Measurements from ENCODE around the gene PSMG3. TPM values are rescaled to one million over a fixed set of nuclear protein-coding genes. Genes with fewer than 3 reads are reported as not detected.

Gene PSMG3
- total RNA-seq, 4 donors from 2014 or later, result 13.5 to 39.7 (median 31.5) TPM

- no peak for TF ChIP-seq CTCF (IDR thresholded peaks at IDR 0.05; ENCODE audit: low read depth)
These were observed 44.4 kb downstream of the PSMG3 start for GRCh38 chr7:1525409-1525808.

- TF ChIP-seq CTCF (IDR thresholded peaks at IDR 0.05; ENCODE audit: low read depth), result no peak
These were observed 46.0 kb downstream of the PSMG3 start for GRCh38 chr7:1523844-1524243.

- TF ChIP-seq CTCF (IDR thresholded peaks at IDR 0.05; ENCODE audit: low read depth), result no peak
These were observed 46.6 kb downstream of the PSMG3 start for GRCh38 chr7:1523208-1523607.

GRCh38 chr7:1521456-1521855 is 48.4 kb downstream of the PSMG3 start:
- TF ChIP-seq CTCF (IDR thresholded peaks at IDR 0.05; ENCODE audit: low read depth), result no peak

DNA sequence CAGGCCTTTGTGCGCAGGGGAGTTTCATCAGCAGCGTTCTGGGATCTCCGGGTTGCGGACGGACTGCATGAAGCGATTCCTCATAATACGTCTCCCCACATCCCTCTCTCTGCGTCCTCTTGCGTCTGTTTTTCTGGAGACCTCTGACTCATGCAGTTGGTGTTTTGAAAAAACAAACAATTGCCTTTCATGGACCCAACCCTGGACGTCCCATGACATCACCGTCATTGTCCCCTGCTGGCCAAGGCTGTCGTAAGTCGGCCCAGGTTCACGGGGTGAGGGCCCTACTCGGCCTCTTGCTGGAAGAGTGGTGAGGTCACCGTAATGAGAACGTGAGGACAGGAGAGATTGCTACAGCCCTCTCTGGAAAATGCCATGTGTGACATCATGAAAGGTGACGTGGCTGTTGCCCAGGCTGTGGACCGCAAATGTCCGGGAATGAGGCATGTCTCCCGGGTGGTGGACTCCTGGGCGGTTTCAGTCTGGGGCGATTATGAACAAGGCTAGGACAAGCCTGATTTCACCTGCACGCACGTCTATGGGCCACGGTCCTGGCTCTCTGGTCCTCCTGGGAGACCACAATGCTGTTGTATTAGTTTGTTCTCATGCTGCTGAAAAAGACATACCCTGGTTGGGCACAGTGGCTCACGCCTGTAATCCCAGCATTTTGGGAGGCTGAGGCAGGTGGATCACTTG is 49.1 kb downstream of the PSMG3 start:
- TF ChIP-seq CTCF (IDR thresholded peaks at IDR 0.05; ENCODE audit: low read depth), result no peak

Other genes with a start within 250 kb of the PSMG3 start
- 1 to 10 TPM; 1.5 to 5.3 (median 4.1) TPM for gene MICALL2, start 110.6 kb downstream of the PSMG3 start, total RNA-seq
- gene INTS1, start 65.6 kb downstream of the PSMG3 start, total RNA-seq, result 10 to 100 TPM; 19.0 to 71.6 (median 23.8) TPM
- gene MAFK, start 39.3 kb downstream of the PSMG3 start, total RNA-seq, result 10 to 100 TPM; 19.0 to 47.6 (median 30.7) TPM
- gene TMEM184A, start 13.8 kb downstream of the PSMG3 start, total RNA-seq, result under 1 TPM in 2 of 4 donors, not detected in 2; under 0.01 to 0.17 TPM
- gene ELFN1, start 100.2 kb upstream of the PSMG3 start, total RNA-seq, result 1 to 10 TPM in 1 of 4 donors, under 1 TPM in 3; 0.51 to 3.6 (median 0.85) TPM

Data from subcutaneous adipose tissue (tissue), 4 donors.